HepG2 (cell line): ENCODE data around the gene PAQR7. TPM values are rescaled to one million over a fixed set of nuclear protein-coding genes. Genes with fewer than 3 reads are reported as not detected.

Experiments used
- ATF7-NPFF ChIP-seq: sonication (generic); formaldehyde crosslinking; IDR thresholded peaks from 2 replicates; pipeline ENCODE4 v1.8.1; 2023; ENCODE audit warnings: mild to moderate bottlenecking, low read depth, missing genetic modification reagents, moderate library complexity
- CENPX ChIP-seq: sonication (generic); formaldehyde crosslinking; IDR thresholded peaks from 2 replicates; pipeline ENCODE4 v1.9.0; 2021; ENCODE audit warnings: mild to moderate bottlenecking, missing genetic modification reagents, moderate library complexity
- FOXM1 ChIP-seq: sonication (generic); formaldehyde crosslinking; IDR thresholded peaks from 2 replicates; pipeline ENCODE4 v1.5.0; 2020; ENCODE audit warnings: missing genetic modification reagents
- GPN1 ChIP-seq: sonication (generic); formaldehyde crosslinking; IDR thresholded peaks from 2 replicates; pipeline ENCODE4 v1.5.1; 2020; ENCODE audit warnings: missing genetic modification reagents, borderline replicate concordance
- GRHL1 ChIP-seq: sonication (generic); formaldehyde crosslinking; conservative IDR thresholded peaks from 2 replicates; pipeline ENCODE4 v1.8.0; 2022; ENCODE audit warnings: missing genetic modification reagents
- HMG20A ChIP-seq: IDR thresholded peaks from 2 replicates; pipeline ENCODE4 v1.6.1; 2016; ENCODE audit warnings: borderline replicate concordance
- NCOA5 ChIP-seq: sonication (generic); formaldehyde crosslinking; IDR thresholded peaks from 2 replicates; pipeline ENCODE4 v1.4.0; 2020; ENCODE audit warnings: missing genetic modification reagents
- PBX2 ChIP-seq: IDR thresholded peaks from 2 replicates; pipeline ENCODE4 v1.6.1; 2016; ENCODE audit warnings: control low read depth
- PCBP1 ChIP-seq: fragments of 200-400 bp; formaldehyde crosslinking; IDR thresholded peaks from 2 replicates; pipeline ENCODE4 v1.6.1; 2017; ENCODE audit warnings: mild to moderate bottlenecking, low read depth, low read length, borderline replicate concordance
- PCBP2 ChIP-seq: fragments of 200-400 bp; formaldehyde crosslinking; optimal IDR thresholded peaks from 2 replicates; pipeline ENCODE3; 2018; ENCODE audit warnings: low read length, low read depth; ENCODE audit not compliant: poor library complexity, severe bottlenecking
- RBFOX2 ChIP-seq: fragments of 200-400 bp; formaldehyde crosslinking; IDR thresholded peaks from 2 replicates; pipeline ENCODE4 v1.6.1; 2017; ENCODE audit warnings: low read depth, mild to moderate bottlenecking, low read length
- REL ChIP-seq: sonication (generic); formaldehyde crosslinking; conservative IDR thresholded peaks from 2 replicates; pipeline ENCODE4 v1.8.0; 2022; ENCODE audit warnings: mild to moderate bottlenecking, missing genetic modification reagents, moderate library complexity
- RORA ChIP-seq: sonication (generic); formaldehyde crosslinking; IDR thresholded peaks from 2 replicates; pipeline ENCODE4 v1.5.0; 2020; ENCODE audit warnings: mild to moderate bottlenecking, missing genetic modification reagents, moderate library complexity
- SAP130 ChIP-seq: IDR thresholded peaks from 2 replicates; pipeline ENCODE4 v1.6.1; 2016; ENCODE audit warnings: low read depth
- TARDBP ChIP-seq: sonication (generic); formaldehyde crosslinking; IDR thresholded peaks from 2 replicates; pipeline ENCODE4 v1.8.0; 2022; ENCODE audit warnings: mild to moderate bottlenecking, missing genetic modification reagents
- TEF ChIP-seq: sonication (generic); formaldehyde crosslinking; IDR thresholded peaks from 2 replicates; pipeline ENCODE4 v1.5.0; 2020; ENCODE audit warnings: missing genetic modification reagents
- TRAFD1 ChIP-seq: sonication (generic); formaldehyde crosslinking; IDR thresholded peaks from 2 replicates; pipeline ENCODE4 v1.5.1; 2020; ENCODE audit warnings: missing genetic modification reagents, mild to moderate bottlenecking, borderline replicate concordance
- ZBTB7B ChIP-seq: sonication (generic); formaldehyde crosslinking; IDR thresholded peaks from 2 replicates; pipeline ENCODE4 v1.4.0; 2020; ENCODE audit warnings: missing genetic modification reagents
- ZC3H13 ChIP-seq: sonication (generic); formaldehyde crosslinking; IDR thresholded peaks from 2 replicates; pipeline ENCODE4 v1.8.1; 2023; ENCODE audit warnings: mild to moderate bottlenecking, missing genetic modification reagents, moderate library complexity
- ZNF234 ChIP-seq: sonication (generic); formaldehyde crosslinking; conservative IDR thresholded peaks from 2 replicates; pipeline ENCODE4 v1.5.1; 2020; ENCODE audit warnings: mild to moderate bottlenecking, missing genetic modification reagents
- ZNF354B ChIP-seq: sonication (generic); formaldehyde crosslinking; IDR thresholded peaks from 2 replicates; pipeline ENCODE4 v1.8.0; 2022; ENCODE audit warnings: mild to moderate bottlenecking, missing genetic modification reagents
- ZNF546 ChIP-seq: sonication (generic); formaldehyde crosslinking; conservative IDR thresholded peaks from 2 replicates; pipeline ENCODE4 v1.8.1; 2023; ENCODE audit warnings: mild to moderate bottlenecking, missing genetic modification reagents
- ZNF564 ChIP-seq: sonication (generic); formaldehyde crosslinking; IDR thresholded peaks from 2 replicates; pipeline ENCODE4 v1.8.1; 2023; ENCODE audit warnings: mild to moderate bottlenecking, missing genetic modification reagents
- ZNF766 ChIP-seq: sonication (generic); formaldehyde crosslinking; IDR thresholded peaks from 2 replicates; pipeline ENCODE4 v1.5.0; 2020; ENCODE audit warnings: missing genetic modification reagents, borderline replicate concordance
- ZNF850 ChIP-seq: sonication (generic); formaldehyde crosslinking; conservative IDR thresholded peaks from 2 replicates; pipeline ENCODE4 v1.9.0; 2021; ENCODE audit warnings: mild to moderate bottlenecking, missing genetic modification reagents
- ZZZ3 ChIP-seq: sonication (generic); formaldehyde crosslinking; IDR thresholded peaks from 2 replicates; pipeline ENCODE4 v1.4.0; 2020; ENCODE audit warnings: missing genetic modification reagents, mild to moderate bottlenecking, borderline replicate concordance
- polyA plus RNA-seq, 8 experiments: library from polyadenylated mRNA; depleted of rRNA in 3 of 8; stranded (reverse) in 7 of 8; unstranded in 1 of 8; fragments of >200 nt; fragmentation: Illumina TruSeq in 4 of 8; extraction: Trizol in 4 of 8; gene quantifications; 2 replicates each; pipeline versions ENCODE4 v1.2.1 to v1.2.3, GENCODE V29; 2011 to 2016; ENCODE audit warnings: low read depth in 4 of 8, missing spikeins in 1 of 8, mixed read lengths in 1 of 8; ENCODE audit not compliant: insufficient read depth in 1 of 8
- total RNA-seq, 5 experiments: library from RNA; depleted of rRNA; stranded (reverse); fragments of >200 nt; fragmentation: Illumina TruSeq; extraction: Trizol; gene quantifications; 2 replicates each; pipeline ENCODE4 v1.2.3, GENCODE V29; 2016; ENCODE audit warnings: low read depth in 1 of 5

PAQR7 gene
- total and polyA plus RNA-seq, 2 of the 13 experiments (the other 11 are each of a cell fraction or from before 2014, with no cell fraction given), result 13.2 to 16.6 TPM

GRCh38 chr1:25905680-25906643 is 30.5 kb upstream of the PAQR7 start, which contains the start of gene STMN1 (continued):
- TF ChIP-seq NCOA5, result no peak
- TF ChIP-seq CENPX (CRISPR knock-in tag), result no peak
- no peak for TF ChIP-seq PCBP1
- TF ChIP-seq GRHL1 (CRISPR knock-in tag), result no peak
- TF ChIP-seq GPN1, result no peak
- TF ChIP-seq RORA (CRISPR knock-in tag), result no peak
- TF ChIP-seq PBX2 (CRISPR knock-in tag), result no peak
- no peak for TF ChIP-seq TARDBP (CRISPR knock-in tag)
- peak; percentile 86 for TF ChIP-seq RBFOX2
- no peak for TF ChIP-seq HMG20A (CRISPR knock-in tag)
- no peak for TF ChIP-seq ZC3H13 (CRISPR knock-in tag)
- peak; percentile 64; the same call in 1 of the 2 replicates for TF ChIP-seq REL (CRISPR knock-in tag)
- no peak for TF ChIP-seq TRAFD1 (CRISPR knock-in tag)
- TF ChIP-seq ZBTB7B (CRISPR knock-in tag), result peak; percentile 6
- no peak; the same call in 1 of the 2 replicates for TF ChIP-seq ZNF564
- peak; percentile 84 for TF ChIP-seq SAP130 (CRISPR knock-in tag)
- no peak for TF ChIP-seq TEF
- no peak for TF ChIP-seq FOXM1 (CRISPR knock-in tag)
- TF ChIP-seq ZZZ3, result no peak
- TF ChIP-seq ZNF546 (CRISPR knock-in tag), result peak; percentile 57; the same call in 1 of the 2 replicates
- TF ChIP-seq ZNF766 (CRISPR knock-in tag), result no peak
- no peak for TF ChIP-seq ZNF850 (CRISPR knock-in tag)
- no peak; the same call in 1 of the 2 replicates for TF ChIP-seq ZNF234 (CRISPR knock-in tag)
- TF ChIP-seq ATF7-NPFF (CRISPR knock-in tag), result no peak; the same call in 1 of the 2 replicates
- no peak for TF ChIP-seq PCBP2
- no peak for TF ChIP-seq ZNF354B (CRISPR knock-in tag)
